ENCODE results near the gene RHOBTB3.

DNA sequence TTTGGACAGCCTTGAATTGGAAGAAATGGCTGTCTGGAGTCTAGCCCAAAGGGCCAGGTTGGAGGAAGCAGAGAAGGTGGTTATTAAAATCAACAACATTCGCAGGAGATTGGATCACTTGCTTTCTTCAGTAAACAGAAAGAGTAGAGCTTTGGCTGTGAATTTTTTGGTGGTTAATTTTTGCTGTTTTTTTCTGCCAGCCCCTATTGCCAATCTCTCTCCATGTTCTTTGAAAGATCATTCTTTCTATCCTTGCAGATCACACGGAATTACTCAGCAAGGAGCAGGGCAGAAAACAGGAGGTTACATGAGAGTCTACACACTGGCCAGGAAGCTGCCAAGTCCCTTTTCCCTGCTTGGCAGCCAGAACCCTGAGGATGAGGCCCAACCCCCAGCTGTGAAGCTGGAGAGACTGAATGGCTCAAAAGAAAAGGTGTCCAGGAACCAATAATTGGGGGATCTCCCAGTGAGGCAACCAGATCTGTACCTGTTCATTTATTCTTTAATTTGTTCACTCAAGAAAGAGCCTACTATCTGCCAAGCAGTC, 78.4 kb downstream of the RHOBTB3 start:
- TF ChIP-seq KDM1A (IDR thresholded peaks at IDR 0.05; ENCODE audit: borderline replicate concordance) (no peak), NFIC (IDR thresholded peaks at IDR 0.05; ENCODE audit: low read depth, low read length) (no peak), JUNB (IDR thresholded peaks at IDR 0.05) (no peak)
- TF ChIP-seq, protein P1, sequence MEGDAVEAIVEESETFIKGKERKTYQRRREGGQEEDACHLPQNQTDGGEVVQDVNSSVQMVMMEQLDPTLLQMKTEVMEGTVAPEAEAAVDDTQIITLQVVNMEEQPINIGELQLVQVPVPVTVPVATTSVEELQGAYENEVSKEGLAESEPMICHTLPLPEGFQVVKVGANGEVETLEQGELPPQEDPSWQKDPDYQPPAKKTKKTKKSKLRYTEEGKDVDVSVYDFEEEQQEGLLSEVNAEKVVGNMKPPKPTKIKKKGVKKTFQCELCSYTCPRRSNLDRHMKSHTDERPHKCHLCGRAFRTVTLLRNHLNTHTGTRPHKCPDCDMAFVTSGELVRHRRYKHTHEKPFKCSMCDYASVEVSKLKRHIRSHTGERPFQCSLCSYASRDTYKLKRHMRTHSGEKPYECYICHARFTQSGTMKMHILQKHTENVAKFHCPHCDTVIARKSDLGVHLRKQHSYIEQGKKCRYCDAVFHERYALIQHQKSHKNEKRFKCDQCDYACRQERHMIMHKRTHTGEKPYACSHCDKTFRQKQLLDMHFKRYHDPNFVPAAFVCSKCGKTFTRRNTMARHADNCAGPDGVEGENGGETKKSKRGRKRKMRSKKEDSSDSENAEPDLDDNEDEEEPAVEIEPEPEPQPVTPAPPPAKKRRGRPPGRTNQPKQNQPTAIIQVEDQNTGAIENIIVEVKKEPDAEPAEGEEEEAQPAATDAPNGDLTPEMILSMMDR (IDR thresholded peaks at IDR 0.05 in 2 of 3, conservative IDR thresholded peaks at IDR 0.05 in 1 of 3; ENCODE audit: control insufficient read depth in 2 of 3, extremely low read depth in 1 of 3, insufficient read depth in 1 of 3, low read depth in 3 of 3, low read length in 3 of 3): no peak
